Fibroblast of skin of back (primary cell): ENCODE measurements around the gene OPRD1.
"Not testable (repeated sequence)": the region's sequence is repeated elsewhere in the genome, so short reads cannot be mapped to it uniquely, and the experiment has no call there.

Experiments
- DNase-seq: peaks from one replicate; pipeline ENCODE4 v3.0.0-alpha.2; 2013

The OPRD1 gene

DNA sequence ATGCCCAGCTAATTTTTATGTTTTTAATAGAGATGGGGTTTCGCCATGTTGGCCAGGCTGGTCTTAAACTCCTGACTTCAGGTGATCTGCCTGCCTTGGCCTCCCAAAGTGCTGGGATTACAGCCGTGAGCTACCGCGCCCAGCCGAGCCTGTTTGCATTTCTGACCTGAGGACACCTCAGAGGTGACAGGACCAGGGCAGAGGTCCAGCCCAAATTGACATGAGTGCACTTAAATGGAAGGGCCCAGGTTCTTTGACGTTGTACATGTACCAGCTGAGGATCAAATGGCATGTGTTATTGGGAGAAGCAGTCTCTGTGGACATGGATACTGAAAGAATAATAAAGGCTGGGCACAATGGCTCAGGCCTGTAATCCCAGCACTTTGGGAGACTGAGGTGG, 35.2 kb downstream of the OPRD1 start:
- not testable (repeated sequence) for DNase-seq

DNA sequence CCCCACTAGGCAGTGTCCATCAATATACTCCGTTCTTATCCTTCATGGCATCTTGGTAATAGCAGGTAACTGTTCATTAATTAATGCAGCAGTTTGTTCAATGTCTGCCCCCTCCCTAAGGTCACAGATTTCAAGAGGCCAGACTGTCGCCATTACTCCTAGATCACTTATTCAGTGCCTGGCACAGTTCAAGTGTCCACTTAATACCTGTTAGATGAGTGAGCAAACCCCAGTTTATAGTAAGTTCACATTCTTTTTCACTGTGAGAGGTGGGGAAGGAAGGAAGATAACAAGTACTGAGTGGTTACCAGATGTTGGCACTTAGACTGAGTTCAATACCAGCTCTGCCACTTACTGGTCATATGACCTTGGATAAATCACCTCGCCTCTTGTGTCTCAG, 36.4 kb downstream of the OPRD1 start:
- DNase-seq: no peak

DNA sequence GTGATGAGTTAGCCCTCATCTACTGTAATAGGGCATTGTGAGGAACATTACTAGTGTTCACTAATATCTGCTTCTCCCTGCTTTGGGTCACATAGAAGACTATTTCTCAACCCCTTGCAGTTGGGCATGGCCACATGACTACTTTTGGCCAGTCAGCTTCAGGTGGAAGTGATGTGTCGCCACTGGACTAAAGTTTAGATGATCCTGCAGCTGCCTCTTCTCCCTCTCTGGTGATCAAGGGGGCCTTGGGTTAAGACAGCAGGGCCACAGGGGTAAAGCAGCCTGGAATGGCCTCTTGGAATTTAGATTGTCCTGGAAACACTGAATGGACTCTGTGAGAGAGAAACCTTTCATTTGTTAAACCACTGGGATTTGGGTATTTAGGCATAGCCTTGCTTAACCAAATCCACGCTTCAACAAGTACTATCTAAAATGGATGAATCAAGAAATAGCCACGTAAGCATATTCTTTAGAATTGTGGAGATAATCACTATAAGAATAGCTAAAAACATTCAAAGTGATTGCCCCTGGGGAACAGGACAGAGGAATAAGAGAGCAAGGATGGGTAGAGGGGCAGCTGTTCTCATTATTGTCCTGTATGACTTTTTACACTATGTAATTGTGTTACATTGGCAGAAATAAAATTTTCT, 41.2 kb downstream of the OPRD1 start:
- no peak for DNase-seq

DNA sequence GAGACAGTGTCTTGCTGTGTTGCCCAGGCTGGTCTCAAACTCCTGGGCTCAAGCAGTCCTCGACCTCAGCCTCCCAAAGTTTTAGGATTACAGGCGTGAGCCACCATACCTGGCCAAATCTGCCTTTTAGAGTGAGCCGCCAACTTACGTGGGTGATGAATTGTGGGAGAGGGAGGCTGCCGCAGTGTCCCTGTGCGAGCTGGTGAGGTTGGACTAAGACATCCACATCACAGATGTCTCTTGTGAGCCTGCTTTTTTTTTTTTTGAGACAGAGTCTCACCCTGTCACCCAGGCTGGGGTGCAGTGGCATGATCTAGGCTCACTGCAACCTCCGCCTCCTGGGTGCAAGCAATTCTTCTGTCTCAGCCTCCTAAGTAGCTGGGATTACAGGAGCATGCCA, 42.4 kb downstream of the OPRD1 start:
- not testable (repeated sequence) for DNase-seq

DNA sequence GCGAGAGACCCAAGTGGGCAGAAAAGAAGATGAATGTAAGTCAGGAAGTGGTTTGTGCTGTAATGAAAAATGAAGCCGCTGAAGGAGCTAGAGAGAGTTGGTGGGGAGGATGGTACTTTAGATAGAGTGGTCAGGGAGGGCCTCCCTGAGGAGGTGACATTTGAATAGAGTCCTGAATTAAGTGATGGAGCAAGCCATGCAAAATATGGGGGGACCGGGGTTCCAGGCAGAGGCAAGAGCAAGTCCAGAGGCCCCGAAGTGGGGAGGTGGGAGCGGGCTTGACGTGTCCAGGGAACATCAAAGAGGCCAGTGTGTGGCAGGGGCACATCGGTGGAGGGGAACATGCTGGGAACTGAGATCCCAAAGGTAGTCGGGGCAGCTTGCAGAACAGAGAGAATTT, 43.1 kb downstream of the OPRD1 start:
- no peak for DNase-seq

DNA sequence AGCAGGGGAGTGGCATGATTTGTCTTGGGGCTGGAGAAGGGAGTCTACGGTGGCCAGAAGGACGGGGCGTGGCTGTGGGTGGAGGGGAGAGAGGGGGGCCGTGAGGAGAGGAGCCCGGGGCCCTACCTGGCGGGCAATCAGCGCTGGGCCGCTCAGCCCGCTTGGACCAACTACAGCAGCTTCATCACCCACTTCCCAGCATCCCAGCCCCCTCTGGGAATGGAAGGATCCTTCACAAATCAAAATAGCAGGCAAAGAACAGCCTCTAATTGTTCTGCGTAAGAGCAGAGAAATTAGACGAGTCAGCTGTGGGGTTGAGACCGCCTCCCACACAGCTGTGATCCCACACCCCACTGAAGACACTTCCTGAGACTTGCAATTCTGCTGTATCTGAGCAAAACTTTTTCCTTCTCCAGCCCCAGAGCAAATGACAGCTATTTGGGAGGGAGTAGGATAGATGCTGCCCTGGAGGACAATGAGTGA, 43.5 kb downstream of the OPRD1 start:
- DNase-seq: no peak

DNA sequence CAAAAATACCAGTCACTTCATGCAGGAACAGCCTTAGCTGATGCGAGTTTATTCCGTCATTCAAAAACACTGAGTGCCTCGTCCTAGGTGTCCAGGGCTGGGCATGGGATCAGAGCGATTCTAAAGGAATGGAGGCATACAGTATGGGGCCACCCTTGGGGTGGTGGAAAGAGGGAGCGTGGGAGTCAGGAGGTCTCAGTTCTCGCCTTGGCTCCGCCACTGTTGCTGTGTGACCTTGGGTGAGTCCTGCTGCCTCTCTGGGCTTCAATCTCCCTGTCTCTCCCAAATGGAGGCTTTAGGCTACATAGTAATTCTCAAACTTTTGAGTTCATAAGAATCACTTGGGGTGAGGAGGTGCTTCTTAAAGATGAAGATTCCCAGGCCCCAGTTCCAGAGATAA, 44.0 kb downstream of the OPRD1 start:
- DNase-seq: no peak

DNA sequence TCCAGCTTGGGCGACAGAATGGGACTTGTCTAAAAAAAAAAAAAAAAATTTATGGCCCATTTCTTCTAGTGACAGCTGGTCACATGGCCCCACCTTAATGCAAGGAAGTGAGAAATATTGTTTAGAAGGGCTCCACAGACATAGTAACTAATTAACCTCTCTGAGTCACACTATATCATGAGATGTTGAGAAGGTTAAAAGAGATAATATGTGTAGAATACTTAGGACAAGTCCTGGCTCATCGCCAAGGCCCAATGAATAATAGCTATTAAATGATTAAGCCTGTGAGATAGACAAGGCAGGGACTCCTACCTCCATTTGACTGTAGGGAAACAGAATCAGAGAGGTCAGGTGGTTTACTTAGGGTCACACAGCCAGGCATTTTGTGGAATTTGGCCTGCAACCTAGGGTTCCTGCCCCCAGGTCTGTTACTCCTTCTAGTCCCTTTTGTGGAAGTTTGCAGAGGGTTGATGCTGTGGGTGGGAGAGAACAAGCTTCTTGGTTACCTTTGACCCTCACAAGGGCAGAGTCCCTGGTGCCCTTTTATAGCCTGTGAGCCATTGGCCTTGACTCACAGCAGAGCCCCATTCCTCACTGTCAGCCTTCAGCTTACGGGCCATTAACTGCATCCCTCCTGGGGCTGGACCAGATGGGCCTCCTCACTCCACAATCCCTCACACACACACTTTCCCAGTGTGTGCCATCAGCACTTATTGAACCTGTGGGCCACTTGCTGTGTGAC, 48.5 kb downstream of the OPRD1 start:
- no peak for DNase-seq

DNA sequence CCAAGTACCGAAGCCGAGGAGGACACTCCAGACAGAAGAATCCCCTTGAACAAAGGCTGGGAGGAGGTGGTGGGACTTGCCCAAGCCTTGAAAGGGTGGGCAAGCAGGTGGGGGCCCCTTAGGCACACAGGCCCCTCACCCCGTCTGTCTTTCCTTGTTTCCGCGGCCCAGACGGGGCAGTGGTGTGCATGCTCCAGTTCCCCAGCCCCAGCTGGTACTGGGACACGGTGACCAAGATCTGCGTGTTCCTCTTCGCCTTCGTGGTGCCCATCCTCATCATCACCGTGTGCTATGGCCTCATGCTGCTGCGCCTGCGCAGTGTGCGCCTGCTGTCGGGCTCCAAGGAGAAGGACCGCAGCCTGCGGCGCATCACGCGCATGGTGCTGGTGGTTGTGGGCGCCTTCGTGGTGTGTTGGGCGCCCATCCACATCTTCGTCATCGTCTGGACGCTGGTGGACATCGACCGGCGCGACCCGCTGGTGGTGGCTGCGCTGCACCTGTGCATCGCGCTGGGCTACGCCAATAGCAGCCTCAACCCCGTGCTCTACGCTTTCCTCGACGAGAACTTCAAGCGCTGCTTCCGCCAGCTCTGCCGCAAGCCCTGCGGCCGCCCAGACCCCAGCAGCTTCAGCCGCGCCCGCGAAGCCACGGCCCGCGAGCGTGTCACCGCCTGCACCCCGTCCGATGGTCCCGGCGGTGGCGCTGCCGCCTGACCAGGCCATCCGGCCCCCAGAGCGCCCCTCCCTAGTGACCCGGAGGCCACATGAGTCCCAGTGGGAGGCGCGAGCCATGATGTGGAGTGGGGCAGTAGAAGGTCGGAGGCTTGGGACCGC, 50.8 kb downstream of the OPRD1 start:
- no peak for DNase-seq

DNA sequence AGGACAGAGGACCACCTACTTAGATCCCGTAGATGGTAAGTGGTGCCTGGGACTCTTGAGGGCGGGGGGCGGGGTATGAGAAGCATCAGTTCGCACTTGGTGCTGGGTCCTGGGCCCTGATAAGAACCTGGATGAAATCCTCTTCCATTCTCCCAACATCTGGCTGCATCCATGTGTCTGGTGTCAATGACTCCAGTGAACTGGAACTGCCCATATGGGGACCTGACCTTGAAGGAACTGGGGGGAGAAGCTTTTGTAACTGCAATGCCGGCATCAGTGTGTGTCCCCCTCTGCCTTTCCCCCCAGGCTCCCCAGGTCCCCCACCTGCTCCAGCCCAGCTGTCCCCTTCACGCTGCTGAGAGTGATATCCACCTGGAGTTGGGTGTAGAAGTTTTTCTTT, 52.7 kb downstream of the OPRD1 start:
- DNase-seq: no peak

DNA sequence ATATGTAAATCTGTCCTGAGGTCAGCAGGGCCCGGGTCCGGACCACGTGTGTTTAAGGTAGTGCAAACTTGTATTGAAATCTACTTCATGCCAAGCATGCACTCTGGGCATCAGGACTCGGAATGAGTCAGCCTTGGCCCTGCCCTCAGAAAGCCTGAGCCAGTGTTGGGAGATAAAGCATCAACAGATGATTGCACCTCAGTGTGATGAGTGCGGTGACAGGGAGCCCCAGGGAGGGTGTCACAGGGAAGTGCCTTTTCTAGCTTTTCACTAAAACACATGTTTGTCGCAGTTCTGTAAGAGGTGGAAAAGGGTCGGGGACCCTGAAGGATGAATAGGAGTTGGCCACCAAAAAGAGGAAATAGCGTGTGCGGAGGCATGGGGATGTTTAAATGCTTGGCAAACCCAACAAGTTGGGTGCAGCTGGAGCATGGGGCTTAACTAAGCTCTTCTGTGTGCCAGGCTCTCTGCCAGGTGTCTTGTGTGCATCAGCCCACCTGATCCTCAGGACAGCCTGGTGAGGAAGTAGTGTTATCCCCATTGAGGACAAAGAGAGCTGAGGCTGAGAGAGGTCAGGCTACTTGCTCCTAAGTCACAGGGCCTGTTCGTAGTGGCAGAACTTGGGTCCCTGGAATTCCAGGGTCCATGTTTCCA, 54.2 kb downstream of the OPRD1 start:
- no peak for DNase-seq

DNA sequence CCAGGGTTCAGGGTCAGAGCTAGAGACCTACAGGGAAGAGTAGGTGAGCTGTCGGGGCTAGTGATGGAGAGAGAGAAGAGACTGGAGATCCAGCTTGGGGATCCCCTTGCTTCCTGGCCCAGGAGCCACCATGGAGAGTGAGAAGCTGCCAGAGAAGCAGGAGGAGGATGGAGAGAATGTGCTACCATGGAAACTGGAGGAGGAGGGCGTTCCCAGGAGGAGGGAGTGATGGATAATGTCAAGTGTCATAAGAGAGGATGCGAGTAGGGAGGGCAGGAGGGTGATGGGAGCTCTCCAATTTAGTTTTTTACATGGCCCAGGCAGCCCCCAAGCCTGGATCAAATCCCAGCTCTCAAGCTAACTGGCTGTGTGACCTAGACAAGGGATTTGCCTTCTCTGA, 55.9 kb downstream of the OPRD1 start:
- no peak for DNase-seq

DNA sequence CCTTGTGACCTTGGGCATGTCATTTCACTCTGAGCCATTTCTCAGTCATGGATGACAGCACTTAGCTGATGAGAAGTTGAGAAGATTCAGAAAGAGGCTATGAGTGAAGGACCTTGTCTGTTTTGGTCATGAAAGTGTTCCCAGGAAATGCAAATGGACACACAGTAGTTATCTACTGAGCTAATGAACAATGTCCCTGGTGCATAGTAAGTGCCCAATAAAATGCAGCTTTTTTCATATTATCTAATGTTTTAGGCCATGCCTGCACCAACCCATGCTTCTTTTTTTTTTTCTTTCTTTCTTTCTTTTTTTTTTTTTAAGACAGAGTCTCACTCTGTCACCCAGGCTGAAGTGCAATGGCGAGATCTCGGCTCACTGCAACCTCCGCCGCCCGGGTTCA, 58.0 kb downstream of the OPRD1 start:
- DNase-seq: no peak

DNA sequence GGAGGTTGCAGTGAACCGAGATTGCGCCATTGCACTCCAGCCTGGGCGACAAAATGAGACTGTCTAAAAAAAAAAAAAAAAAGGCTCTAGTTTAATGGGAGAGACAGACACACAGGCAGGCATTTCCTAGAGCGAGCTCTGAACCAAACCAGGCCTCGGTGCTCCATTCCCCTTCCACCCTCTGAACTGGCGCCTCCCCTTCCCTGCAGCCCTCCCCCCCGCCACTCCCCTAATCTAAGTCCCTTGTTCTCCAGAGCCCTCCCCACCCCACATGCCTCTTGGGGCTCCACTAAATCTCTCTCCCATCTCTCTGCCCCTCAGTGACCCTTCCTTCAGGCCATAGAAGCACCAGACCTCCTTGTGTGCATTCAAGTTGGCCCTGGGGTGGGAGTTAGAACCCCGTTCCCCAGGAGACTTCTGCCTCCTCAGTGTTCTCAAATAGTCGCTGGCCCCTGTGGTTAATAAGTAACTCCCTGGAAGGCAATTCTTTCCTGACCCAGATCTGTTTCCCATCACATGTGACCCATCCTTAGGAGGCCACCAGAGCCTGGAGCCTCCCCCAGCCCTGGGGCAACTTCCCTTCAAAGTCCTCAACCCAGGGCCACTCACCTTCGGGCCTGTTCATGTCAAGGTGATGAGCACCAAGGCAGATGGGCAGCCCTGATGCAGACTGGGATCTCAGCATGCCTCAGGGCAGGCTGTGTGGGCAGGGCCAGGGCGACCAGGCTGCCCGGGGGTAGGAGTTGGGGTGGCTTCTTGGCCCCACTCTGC, 59.8 kb downstream of the OPRD1 start:
- no peak for DNase-seq

DNA sequence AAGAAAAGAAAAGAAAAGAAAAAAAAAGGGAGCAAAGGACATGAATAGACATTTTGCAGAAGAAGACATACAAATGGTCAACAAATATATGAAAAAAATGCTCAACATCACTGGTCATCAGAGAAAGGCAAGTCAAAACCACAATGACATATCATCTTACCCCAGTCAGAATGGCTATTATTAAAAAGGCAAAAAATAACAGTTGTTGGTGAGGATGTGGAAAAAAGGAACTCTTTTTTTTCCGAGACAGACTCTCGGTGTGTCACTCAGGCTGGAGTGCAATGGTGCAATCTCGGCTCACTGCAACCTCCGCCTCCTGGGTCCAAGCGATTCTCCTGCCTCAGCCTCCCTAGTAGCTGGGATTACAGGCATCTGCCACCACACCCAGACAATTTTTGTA, 63.2 kb downstream of the OPRD1 start:
- DNase-seq: not testable (repeated sequence)

DNA sequence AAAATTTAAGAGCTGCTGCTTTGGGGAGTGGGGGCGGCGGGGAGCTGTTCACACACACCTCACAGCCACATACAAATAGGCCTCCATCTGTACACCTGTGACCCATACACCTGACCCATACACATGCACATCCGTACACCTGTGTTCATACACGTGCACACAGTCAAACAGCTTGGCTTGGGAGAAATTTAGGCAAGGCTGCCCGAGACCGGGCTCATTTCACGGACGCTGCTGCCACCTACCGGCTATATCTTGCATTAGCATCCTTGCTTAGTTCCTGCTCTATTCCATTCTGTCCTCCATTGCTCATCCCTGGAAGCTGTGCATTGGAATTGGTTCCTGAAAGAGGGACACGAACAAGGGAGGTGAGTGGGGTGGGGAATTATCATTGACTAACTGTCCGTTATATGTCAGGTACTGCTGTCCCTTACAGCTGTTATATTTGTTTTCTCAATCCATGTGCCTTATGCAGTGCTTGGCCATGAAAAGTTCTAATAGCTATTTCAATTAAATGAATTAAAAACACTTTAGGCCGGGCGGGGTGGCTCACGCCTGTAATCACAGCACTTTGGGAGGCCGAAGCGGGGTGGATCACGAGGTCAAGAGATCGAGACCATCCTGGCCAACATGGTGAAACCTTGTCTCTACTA, 65.3 kb downstream of the OPRD1 start:
- peak; percentile 61 for DNase-seq

DNA sequence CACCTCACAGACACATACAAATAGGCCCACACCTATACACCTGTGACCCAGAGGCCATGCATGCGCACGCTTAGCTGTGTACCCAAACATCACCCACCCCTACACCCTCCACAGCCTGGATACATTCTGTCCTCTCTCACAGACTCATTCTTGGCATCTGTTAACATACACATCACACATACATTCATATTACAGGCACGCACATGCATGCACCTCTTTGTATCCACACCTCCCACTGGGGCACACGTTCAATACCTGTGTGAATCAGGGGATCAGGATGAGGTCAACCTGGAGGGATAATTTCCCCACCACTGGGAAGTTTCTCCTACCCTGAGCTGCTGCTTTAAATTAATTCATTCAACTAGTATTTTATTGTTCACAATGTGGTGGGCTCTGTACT, 66.8 kb downstream of the OPRD1 start:
- no peak for DNase-seq

DNA sequence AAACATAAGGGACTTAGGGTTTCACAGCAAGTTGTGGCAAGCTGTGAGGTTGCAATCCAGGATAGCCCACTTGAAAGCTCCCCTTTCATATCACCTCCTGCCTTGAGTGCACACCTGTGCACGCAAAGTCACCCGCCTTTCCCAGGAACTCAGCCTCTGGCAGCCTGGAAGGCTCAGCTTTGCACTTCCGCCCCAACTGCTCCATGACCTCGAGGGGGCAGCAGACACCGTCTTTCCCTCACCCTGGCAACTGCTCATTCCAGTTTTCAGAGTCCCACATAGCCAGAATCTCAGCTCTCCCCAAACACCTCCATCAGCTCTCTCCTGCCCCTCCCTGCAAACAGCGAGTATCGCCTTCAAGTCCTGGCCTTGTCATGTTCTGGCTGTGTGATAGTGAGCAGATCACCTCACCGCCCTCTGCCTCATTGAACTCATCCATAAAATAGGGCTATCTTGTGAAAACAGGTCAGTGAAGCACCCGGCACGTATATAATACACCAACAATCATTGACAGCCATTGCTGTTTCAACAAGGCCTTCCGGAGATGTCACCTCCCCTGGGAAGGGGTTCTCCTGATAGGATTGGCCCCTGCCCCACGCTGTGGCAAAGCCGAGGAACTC, 70.1 kb downstream of the OPRD1 start:
- peak; percentile 85 for DNase-seq

DNA sequence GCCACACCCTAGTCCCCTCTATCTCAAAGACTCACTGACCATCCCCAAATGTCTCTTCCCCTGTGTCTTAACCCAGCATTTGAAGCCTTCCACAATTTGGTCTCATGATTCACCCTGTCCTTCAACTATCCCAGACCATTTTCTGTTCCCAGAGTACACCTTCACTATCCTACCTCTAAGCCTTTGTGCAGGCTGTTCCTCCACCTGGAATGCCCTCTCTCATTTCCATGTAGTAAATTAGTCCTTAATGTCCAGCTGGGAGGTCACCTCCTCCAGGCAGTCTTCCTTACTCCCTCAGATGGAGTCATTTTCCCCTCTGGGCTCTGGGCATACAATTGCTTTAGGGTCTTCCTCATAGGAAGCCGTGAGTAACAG, 71.3 kb downstream of the OPRD1 start:
- no peak for DNase-seq

DNA sequence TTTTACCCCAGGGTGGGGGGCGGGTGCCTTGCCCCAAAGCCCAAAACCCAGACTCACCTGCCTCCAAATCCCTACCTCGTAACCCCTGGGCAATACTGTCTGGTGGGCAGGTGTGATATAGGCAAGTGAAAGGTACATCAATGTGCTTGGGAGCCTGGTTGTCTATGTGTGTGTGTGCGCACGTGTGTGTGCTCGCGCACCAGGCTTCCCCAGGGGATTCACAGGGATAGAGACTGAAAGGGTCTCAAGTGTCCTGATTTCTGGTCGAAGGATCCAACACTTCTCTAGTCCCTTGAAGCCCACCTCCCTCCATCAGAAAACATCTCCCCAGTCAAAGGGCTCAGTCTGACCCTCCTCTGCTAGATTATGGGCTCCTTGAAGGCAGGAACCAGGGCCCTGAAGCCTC, 73.5 kb downstream of the OPRD1 start:
- no peak for DNase-seq
